Hematopoietic multipotent progenitor cell treated with erythropoietin and hydrocortisone succinate and interleukin-3 and kit ligand, for 4 days (in vitro differentiated cells): Measurements from ENCODE around the gene TUBGCP4.
A peak's percentile ranks its signal among the peaks of the same experiment; 100 is the strongest.

Experiments
- DNase-seq: peaks from one replicate; pipeline ENCODE4 v3.0.0-alpha.2; 2015

TUBGCP4 gene

GRCh38 chr15:43406189-43406588, 35.3 kb downstream of the TUBGCP4 start:
- no peak for DNase-seq

- no peak for DNase-seq
These were observed 35.9 kb downstream of the TUBGCP4 start for GRCh38 chr15:43406808-43407207.

- peak; percentile 37 for DNase-seq
These were observed 37.9 kb downstream of the TUBGCP4 start for GRCh38 chr15:43408789-43409188.

- DNase-seq = peak; percentile 66
These were observed 39.8 kb downstream of the TUBGCP4 start for GRCh38 chr15:43410572-43411214.

GRCh38 chr15:43412096-43412495, 41.2 kb downstream of the TUBGCP4 start:
- no peak for DNase-seq

- no peak for DNase-seq
These were observed 43.3 kb downstream of the TUBGCP4 start for GRCh38 chr15:43414196-43414595.

GRCh38 chr15:43420435-43420834, 49.5 kb downstream of the TUBGCP4 start:
- DNase-seq = no peak

GRCh38 chr15:43420876-43421275, 50.0 kb downstream of the TUBGCP4 start:
- no peak for DNase-seq

- no peak for DNase-seq
These were observed 52.9 kb downstream of the TUBGCP4 start for GRCh38 chr15:43423793-43424192.

- no peak for DNase-seq
These were observed 58.8 kb downstream of the TUBGCP4 start for GRCh38 chr15:43429687-43430086.

GRCh38 chr15:43433165-43433564, 62.3 kb downstream of the TUBGCP4 start:
- no peak for DNase-seq

- DNase-seq = no peak
These were observed 62.9 kb downstream of the TUBGCP4 start for GRCh38 chr15:43433661-43434303.

GRCh38 chr15:43434446-43434845, 63.5 kb downstream of the TUBGCP4 start:
- no peak for DNase-seq

GRCh38 chr15:43436395-43436794, 65.5 kb downstream of the TUBGCP4 start:
- DNase-seq = no peak

GRCh38 chr15:43439268-43439667, 68.4 kb downstream of the TUBGCP4 start:
- no peak for DNase-seq

GRCh38 chr15:43440721-43441281, 69.9 kb downstream of the TUBGCP4 start:
- DNase-seq = peak; percentile 96

GRCh38 chr15:43441316-43441715, 70.4 kb downstream of the TUBGCP4 start:
- peak; percentile 47 for DNase-seq

- DNase-seq = no peak
These were observed 75.4 kb downstream of the TUBGCP4 start for GRCh38 chr15:43446344-43446743.

GRCh38 chr15:43449981-43450380, 79.1 kb downstream of the TUBGCP4 start:
- no peak for DNase-seq
